OCI-LY7 (cell line): ENCODE data around the gene LYRM1.

ENCODE experiments used
- EZH2phosphoT487 ChIP-seq: fragments of 200-600 bp; sonication (generic); IDR thresholded peaks from 2 replicates; pipeline ENCODE4 v1.6.1; 2018; ENCODE audit warnings: low read depth, borderline replicate concordance, mild to moderate bottlenecking, mixed run types, antibody characterized with exemption, low read length, moderate library complexity, mixed read lengths
- TF ChIP-seq, protein P1 (sequence below): fragments of 200-600 bp; sonication (generic); conservative IDR thresholded peaks from 2 replicates; pipeline ENCODE4 v1.5.1; 2014; ENCODE audit warnings: mild to moderate bottlenecking, antibody characterized with exemption, low read length, moderate library complexity, mixed read lengths

DNA sequence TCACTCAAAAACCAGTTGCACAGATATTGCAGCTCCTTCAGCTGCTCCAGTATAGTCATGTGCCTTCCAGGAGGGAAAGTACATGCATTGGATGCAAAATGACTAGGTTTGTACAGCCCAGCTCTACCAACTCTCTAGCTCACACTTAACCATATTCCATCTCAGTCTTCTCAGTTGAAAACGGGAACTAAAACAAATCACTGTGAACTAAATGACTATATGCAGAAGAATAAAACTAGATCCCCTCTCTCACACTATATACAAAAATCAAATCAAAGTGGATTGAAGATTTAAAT lies 25.3 kb upstream of the LYRM1 start:
- TF ChIP-seq, protein P1, sequence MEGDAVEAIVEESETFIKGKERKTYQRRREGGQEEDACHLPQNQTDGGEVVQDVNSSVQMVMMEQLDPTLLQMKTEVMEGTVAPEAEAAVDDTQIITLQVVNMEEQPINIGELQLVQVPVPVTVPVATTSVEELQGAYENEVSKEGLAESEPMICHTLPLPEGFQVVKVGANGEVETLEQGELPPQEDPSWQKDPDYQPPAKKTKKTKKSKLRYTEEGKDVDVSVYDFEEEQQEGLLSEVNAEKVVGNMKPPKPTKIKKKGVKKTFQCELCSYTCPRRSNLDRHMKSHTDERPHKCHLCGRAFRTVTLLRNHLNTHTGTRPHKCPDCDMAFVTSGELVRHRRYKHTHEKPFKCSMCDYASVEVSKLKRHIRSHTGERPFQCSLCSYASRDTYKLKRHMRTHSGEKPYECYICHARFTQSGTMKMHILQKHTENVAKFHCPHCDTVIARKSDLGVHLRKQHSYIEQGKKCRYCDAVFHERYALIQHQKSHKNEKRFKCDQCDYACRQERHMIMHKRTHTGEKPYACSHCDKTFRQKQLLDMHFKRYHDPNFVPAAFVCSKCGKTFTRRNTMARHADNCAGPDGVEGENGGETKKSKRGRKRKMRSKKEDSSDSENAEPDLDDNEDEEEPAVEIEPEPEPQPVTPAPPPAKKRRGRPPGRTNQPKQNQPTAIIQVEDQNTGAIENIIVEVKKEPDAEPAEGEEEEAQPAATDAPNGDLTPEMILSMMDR, result no peak
- no peak for TF ChIP-seq EZH2phosphoT487
